ENCODE results near the gene HSPA4. TPM values are rescaled to one million over a fixed set of nuclear protein-coding genes. Genes with fewer than 3 reads are reported as not detected.
"Not testable (repeated sequence)": the region's sequence is repeated elsewhere in the genome, so short reads cannot be mapped to it uniquely, and the experiment has no call there.

Gene HSPA4
- polyA plus RNA-seq, 1 donor = 78.0 TPM

DNA sequence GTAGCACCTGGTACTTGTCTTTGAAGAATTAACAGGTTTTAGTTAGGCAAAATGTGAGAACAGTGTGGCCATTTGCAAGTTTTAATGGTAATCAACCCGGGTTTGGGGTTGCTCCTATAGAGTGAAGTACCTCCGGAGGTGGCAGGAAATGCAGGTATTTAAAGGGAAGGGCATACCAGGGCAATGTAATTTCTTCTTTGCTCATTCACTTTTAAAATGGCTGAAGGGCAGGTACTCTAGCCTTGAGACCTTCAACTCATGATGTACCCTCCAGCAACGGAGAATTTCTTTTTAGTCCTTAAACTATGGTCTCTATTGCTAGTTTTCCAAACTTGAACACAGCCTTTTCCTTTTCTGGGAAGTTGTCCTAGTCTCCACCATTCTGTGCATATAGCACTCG lies 1.3 kb upstream of the HSPA4 start:
- no peak for DNase-seq (ENCODE audit: low read depth)

DNA sequence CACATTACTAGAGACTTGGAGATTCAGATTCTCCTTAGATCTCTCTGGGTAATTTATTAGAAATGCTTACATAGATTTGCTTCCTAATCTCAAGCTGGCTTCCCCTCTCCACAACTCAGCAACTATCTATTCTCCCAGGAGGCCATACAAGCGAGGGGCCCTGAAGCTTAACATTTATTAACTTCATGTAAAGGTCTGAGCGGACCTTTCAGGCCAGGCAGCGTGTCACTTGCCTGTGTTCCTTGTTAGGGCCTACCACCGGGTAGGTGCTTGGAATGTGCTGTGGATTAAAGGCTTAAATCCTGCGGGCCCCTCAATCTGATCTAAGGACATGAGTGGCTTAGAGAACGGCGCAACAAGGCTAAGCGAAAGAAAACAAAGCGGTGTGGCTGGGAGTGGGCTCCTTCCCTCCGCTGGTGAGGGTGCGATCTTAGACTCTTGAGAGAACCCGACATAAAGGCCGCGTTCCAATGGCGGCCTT lies 712 bp upstream of the HSPA4 start:
- no peak for DNase-seq (ENCODE audit: low read depth)

DNA sequence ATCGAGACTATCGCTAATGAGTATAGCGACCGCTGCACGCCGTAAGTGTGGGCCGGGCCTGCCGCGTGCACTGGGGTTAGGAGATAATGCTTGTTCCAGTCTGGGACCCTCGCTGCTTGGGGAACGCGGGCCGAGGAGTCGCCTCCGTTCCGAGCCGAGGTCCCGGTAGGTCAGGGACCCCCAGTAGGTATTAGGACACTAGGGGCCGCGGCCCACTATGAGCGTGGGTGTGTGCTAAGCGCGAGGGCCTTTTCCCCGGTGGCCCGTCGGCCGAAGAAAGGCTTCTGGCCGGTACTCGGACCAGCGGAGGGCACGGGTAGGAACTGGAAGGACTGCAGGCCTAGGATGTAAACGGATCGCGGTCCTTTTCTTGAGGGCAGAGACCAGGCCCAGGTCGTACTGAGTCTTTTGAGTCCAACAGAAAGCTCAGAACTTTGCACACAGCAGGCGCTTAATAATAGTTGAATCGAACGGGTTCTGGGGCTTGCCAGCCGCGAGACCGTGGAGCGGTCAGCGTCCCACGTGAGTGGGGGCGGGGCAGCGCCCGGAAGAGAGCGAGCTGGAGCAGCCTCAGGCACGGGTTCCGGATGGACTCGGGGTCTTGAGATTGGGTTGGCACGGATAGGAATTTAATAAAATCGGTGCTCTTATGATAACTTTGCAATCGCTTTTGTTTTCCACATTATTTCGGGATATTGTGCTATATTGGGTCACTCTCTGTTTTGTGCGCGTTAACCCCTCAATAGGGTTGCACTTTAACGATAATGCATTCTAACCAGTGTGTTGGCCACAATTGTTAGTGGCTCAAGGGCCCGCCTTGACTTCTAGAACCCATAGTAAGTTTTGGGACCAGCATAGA lies 733 bp downstream of the HSPA4 start:
- no peak for DNase-seq (ENCODE audit: low read depth)

DNA sequence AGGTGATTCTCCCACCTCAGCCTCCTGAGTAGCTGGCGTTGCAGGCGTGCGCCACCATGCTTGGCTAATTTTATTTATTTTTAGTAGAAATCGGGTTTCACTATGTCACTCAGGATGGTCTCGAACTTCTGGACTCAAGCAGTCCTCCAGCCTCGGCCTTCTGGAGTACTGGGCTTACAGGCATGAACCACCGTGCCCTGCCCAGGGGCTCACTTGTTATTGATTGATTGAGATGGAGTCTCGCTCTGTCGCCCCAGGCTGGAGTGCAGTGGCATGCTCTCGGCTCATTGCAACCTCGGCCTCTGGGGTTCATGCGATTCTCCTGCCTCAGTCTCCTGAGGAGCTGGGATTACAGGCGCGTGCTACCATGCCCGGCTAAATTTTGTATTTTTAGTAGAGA lies 1.6 kb downstream of the HSPA4 start:
- no peak for DNase-seq (ENCODE audit: low read depth)

DNA sequence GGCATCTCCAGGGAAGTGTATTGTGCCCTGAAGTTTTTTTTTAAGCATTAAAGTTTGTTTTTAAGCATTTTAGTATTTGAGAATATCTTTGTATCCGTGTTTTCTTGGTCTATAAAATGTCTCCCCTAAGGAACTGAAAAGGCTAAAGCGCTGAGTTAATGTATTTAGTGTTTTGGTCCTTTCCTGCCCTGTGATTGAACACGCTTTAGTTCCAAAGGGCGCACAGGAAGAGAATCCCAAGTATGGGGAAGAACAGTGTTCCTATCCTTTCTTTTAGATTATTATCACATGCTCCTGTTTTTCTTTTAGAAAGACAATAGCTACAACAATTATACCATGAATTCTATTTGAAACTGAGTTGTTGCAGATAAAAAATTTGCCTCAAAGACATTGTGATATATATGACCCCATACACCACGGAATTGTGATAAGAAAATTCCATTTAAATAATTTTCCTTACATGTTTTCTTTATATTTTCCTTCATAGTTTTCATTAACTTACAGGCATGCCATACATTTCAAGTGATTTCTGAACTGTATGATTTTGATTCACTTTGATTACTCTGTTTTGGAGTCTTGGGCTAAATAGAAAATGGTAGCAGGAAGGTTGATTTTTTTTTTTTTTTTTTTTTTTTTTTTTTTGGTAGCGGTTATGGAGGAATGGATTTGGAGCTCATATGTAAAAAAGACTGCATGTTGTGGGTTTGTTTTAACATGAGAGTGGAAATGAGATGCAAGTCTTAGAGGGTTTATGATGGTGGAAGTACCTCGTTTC lies 3.1 kb downstream of the HSPA4 start:
- DNase-seq (ENCODE audit: low read depth) = no peak

DNA sequence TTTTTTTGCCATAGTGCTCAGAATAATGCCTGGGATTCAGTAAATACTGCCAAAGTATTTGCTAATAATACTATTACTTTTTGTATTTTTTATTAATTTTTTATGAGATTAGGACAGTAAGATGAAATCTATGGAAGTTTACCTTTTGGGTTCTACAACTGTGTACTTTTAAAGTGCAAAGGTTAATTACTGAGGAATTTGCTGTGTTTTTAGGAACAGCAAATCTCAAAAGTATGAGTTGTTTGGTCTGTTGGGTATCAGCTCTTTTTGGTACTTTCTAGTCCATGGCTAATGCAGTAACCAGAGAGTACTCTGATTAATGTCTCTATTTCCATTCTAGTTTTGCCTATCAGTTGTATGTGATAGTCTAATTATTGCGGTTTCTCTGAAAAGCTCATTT lies 5.1 kb downstream of the HSPA4 start:
- DNase-seq (ENCODE audit: low read depth) = no peak

DNA sequence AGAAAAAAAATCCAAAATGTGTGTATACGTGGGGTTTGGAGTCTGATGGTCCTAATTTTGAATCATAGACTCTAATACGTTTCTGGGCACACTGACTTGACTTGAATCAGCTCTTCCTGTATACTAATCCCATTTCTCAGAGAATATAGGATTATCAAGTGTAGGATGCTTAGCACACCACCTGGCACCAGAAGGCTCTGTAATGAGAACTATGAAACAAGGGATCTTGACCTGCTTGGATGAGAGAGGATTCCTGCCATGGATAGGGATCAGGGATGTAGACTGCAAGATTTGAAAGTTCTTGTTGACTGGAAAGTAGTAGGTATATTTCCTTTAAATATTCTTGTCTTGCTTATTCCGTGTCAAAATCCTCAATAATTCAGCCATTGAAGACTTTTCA lies 7.8 kb downstream of the HSPA4 start:
- DNase-seq (ENCODE audit: low read depth) = no peak

DNA sequence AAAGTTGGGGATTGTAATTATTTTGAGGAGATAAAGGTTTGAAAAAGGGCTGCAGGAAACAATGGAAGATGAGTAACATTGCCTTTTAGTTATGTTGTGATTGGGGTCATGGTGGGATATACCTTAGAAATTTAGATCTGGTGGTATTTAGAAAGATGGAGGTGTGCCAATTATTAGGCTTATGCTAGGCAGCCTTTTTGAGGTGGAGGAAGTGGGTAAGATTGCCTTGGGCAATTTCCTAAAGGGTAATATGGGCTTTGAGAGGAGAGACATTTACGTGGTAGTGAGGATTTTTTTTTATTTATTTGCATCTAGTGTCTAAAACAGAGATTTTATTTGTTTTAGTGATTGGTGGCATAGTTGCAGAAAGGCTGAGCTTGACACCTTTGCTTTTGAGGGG lies 10.5 kb downstream of the HSPA4 start:
- DNase-seq (ENCODE audit: low read depth) = no peak

DNA sequence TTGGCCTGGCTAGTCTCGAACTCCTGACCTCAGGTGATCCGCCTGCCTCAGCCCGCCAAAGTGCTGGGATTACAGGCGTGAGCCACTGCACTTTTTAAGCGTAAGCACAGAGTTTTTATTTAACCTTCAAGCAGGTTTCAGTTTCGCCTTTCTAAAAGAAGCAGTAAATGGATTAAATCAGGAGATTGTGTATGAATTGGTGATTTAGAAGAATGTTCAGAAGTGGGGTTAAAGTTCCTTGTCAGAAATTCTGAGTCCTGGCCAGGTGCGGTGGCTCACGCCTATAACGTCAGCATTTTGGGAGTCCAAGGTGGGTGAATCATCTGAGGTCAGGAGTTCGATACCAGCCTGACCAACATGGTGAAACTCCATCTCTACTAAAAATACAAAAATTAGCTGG lies 12.2 kb downstream of the HSPA4 start:
- DNase-seq (ENCODE audit: low read depth) = no peak

DNA sequence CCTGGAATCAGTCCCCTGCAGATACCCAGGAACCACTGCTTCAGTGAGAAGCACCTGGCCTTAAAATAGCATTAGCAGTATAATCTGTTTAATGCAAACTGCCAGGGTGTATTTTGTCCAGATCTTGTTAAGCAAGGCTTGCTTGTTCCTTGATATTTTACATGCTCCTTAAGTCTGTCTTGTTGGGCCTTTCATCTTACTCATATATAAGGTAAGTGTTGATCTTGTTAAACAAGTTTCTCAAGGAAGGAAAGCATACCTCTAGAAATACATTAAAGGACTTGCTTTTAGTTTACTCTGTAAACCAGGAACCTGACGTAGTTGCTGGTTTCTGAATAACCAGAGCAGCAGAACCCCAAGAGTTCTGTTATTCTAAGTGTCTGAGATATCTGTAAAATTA lies 13.7 kb downstream of the HSPA4 start:
- no peak for DNase-seq (ENCODE audit: low read depth)

DNA sequence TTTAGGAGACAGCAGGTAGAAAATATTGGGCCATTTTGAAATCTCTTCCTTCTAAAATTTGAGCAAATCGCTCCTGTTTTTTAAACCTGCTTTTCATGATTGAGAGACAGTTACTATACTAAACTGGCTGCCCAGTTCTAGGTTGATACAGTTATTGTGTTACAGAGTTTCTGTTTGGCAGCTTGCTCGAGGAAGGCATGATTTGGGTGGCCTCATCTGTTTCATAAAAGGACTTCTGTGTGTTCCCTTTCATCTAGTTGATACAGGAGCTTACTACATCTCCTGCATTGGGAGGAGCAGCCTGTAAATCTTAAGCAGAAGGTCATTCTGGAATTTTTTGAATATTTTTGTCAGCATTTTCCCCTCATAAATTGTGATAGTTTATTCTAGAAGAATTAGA lies 14.2 kb downstream of the HSPA4 start:
- DNase-seq (ENCODE audit: low read depth) = no peak

DNA sequence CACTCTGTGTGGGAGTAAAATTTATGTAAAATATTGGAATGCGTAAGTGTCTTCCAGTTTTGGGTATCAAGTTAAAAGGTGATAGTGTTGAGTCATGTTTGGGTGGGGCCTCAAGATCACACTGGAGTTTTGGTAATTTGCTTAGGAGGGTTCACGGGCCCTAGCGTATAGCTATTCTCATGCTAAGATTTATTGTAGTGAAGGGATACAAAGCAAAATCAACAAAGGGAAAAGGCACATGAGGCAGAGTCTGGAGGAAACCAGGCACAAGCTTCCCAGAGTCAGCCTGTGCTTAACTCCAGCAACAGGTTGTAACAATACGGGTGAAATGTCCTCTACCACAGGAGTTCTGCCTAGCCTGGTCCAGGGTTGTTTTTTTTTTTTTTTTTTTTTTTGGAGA lies 20.2 kb downstream of the HSPA4 start:
- no peak for DNase-seq (ENCODE audit: low read depth)

DNA sequence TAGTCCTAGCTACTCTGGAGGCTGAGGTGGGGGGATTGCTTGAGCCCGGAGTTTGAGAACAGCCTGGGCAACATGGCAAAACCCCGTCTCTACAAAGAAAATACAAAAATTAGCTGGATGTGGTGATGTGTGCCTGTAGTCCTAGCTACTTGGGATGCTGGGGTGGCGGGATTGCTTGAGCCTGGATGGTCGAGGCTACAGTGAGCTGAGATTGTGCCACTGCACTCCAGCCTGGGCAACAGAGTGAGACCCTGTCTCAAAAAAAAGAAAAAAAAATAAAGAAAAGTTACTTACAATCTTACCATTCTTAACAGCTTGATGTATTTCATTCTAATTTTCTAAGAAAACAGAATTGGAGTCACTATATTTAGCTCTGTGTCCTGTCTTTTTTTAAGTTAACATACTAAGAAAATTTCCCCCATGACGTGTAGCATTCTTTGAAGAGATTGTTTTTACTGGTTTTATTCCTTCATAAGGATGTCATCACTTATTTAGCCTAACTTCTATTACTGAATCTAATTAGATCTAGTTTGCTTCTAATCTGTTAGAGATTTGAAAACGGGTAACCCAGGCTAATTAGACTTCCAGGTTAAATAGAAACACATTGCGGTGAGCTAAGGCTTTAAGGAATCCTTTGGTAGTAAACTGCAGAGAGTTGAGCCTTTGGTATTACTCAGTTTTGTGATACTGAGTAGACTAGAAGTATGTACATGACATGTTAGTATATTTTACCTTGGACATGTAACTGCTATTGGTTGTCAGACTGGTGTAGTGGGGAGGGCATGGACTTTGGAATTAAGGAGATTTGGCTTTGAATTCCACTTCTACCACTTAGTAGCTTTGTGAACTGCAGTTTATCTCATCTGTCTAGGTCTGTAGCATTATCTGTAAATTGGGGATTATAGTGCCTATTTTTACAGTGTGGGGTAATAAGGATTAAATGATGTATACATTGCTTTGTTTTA lies 24.0 kb downstream of the HSPA4 start:
- DNase-seq (ENCODE audit: low read depth) = no peak

DNA sequence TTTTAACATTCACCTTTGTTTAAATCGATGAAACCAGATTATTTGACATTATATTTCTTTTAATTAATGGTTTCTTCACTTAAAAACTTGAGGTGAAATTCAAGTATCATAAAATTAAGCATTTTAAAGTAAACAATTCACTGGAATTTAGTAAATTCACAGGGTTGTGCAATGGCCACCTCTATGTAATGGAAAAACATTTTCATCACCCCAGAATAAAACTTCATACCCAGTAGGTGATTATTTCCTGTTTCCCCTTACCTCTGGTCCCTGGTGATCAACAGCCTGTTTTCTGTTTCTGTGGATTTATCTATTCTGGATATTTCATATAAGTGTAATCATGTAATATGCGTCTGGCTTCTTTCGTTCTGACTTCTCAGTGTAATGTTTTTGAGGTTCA lies 27.2 kb downstream of the HSPA4 start:
- DNase-seq (ENCODE audit: low read depth) = no peak

DNA sequence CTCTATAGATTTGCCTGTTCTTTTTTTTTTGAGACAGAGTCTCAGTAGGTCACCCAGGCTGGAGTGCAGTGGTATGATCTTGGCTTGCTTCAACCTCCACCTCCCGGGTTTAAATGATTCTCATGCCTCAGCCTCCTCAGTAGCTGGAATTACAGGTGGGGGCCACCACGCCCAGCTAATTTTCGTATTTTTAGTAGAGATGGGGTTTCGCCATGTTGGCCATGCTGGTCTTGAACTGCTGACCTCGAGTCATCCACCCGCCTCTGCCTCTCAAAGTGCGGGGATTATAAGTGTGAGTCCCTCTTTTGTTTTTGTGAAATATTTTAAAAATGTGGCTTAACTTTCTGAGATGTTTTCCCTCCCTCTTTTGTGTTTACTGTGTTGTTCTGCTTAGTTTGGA lies 29.2 kb downstream of the HSPA4 start:
- DNase-seq (ENCODE audit: low read depth) = no peak

DNA sequence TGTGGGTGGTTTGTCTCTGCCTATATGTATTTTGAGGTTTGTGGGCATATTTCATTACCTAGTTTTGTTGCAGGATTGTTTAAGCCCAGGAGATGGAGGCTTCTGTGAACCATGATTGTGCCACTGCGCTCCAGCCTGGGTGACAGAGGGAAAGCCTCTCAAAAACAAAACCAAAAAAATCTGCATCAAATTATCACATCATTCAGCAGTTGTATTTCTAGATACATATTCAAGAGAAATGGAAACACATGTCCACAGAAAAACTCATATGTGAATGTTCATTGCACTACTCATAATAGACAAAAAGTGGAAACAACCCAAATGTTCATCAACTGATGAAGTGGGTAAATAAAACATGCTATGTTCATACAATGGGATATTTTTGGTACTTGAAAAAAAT lies 29.9 kb downstream of the HSPA4 start:
- DNase-seq (ENCODE audit: low read depth) = no peak

DNA sequence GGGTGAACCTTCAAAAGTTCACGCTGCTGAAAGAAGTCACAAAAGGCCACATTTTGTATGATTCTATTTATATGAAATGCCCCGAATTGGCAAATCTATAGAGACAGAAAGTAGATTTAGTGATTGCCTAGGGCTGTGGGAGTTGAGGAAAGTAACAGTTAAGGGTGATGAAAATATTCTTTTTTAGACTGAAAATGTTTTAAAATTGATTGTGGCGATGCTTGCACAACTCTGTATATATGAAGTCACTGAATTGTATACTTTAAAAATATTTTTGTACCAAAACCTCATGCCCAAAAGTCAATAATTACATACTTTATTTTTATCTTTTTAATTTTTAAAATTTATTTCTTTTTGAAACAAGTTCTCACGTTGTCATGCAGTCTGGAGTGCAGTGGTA lies 30.3 kb downstream of the HSPA4 start:
- no peak for DNase-seq (ENCODE audit: low read depth)

DNA sequence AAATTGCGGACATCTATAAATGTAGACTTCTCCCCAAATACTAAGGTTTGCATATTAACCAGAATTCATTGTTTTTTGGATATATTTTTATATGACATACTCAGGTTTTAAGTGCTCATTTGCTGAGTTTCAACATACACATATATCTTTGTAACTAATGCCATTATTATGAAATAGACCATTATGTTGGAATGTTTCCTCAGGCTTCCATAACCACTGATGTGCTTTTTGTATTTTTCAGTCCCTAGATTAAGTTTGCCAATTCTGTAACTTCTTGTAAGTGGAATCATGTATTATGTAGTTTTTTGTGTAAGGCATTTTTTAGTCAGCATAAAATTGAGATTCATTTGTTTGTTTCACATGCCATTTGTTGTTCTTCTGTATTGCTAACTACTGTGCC lies 32.1 kb downstream of the HSPA4 start:
- DNase-seq (ENCODE audit: low read depth) = no peak

DNA sequence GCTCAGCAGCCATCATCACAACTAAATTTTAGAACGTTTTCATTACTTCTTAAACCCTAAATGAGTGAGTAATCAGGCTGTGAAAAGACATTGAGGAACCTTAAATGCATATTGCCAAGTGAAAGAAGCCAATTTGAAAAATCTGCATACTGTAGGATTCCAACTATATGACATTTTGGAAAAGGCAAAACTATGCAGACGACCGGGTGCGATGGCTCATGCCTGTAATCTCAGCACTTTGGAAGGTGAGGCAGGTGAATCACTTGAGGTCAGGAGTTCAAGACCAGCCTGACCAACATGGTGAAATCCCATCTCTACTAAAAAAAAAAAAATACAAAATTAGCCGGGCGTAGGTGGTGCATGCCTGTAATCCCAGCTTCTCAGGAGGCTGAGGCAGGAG lies 33.4 kb downstream of the HSPA4 start:
- DNase-seq (ENCODE audit: low read depth) = not testable (repeated sequence)

DNA sequence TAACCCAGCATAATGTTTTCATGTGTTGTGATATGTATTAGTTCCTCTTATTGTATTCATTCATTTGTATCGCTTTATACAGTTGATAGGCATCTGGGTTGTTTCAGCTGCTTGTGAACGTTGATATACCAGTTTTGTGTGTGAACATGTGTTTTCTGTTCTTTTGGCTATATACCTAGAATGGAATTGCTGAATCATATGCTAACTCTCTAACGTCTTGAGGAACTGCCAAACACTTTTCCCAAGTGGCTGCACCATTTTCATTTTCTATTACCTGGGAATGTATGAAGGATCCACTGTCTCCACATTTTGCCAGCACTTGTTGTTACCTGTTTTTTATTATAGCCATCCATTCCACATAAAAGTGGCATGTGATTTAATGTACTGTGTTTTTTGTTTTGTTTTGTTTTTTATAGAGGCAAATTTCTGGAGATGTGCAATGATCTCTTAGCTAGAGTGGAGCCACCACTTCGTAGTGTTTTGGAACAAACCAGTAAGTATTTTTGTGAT lies 34.6 kb downstream of the HSPA4 start:
- DNase-seq (ENCODE audit: low read depth) = no peak

DNA sequence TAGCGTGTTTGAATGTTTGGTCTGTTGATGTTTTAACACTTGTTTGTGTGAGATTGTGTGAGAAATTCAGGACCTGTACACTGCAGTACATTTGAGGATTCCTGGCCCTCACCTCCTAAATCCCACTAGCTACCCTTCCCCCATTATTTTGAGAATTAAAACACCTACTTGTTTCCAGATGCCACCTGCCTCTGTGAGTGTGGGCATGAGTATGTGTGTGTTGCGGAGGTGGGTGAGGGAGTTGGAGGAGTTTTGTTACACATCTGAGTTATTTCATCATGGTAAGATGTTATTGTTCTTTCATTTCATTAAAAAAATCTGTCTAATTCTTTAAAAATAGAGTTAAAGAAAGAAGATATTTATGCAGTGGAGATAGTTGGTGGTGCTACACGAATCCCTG lies 36.3 kb downstream of the HSPA4 start:
- no peak for DNase-seq (ENCODE audit: low read depth)

DNA sequence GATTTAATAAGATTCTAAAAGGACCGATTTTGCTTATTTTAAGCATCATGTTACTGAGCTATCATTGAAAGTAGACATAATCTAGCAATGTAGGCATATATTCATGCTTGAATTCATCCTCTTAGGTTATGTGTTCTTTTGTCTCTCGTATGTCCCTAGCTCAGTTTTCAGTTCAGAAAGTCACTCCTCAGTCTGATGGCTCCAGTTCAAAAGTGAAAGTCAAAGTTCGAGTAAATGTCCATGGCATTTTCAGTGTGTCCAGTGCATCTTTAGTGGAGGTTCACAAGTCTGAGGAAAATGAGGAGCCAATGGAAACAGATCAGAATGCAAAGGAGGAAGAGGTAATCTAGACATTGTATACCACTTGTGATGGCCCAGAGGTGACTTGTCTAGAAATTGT lies 39.2 kb downstream of the HSPA4 start:
- DNase-seq (ENCODE audit: low read depth) = no peak

All from forelimb muscle (tissue), 1 donor.